Measurements from ENCODE around the gene BANP.

- TF ChIP-seq CTCF (IDR thresholded peaks at IDR 0.05) (no peak), POLR2A (IDR thresholded peaks at IDR 0.05) (no peak)
Observed at GRCh38 chr16:88102597-88102996, 151.4 kb downstream of the BANP start.
